GM19324 (cell line): Measurements from ENCODE around the gene PPP1R2.
"Not testable (repeated sequence)": the region's sequence is repeated elsewhere in the genome, so short reads cannot be mapped to it uniquely, and the experiment has no call there.

Experiments
- ATAC-seq: cut with Tn5 transposase; IDR thresholded peaks from one replicate; pipeline ENCODE4 v1.9.1; 2021; ENCODE audit warnings: mild to moderate bottlenecking, moderate library complexity; ENCODE audit not compliant: unreplicated experiment, low FRiP score

The PPP1R2 gene

GRCh38 chr3:195540511-195540910, 2.6 kb downstream of the PPP1R2 start:
- ATAC-seq = no peak

- ATAC-seq = no peak
Measured at GRCh38 chr3:195540027-195540426, 3.1 kb downstream of the PPP1R2 start.

GRCh38 chr3:195539479-195539878, 3.6 kb downstream of the PPP1R2 start:
- ATAC-seq = no peak

GRCh38 chr3:195537995-195538394, 5.1 kb downstream of the PPP1R2 start:
- peak; percentile 58 for ATAC-seq

GRCh38 chr3:195535293-195535692, 7.8 kb downstream of the PPP1R2 start:
- ATAC-seq = no peak

- ATAC-seq = no peak
Measured at GRCh38 chr3:195532834-195533233, 10.3 kb downstream of the PPP1R2 start.

GRCh38 chr3:195532345-195532744, 10.8 kb downstream of the PPP1R2 start:
- no peak for ATAC-seq

GRCh38 chr3:195531683-195532082, 11.4 kb downstream of the PPP1R2 start:
- no peak for ATAC-seq

GRCh38 chr3:195526492-195526891, 16.6 kb downstream of the PPP1R2 start:
- ATAC-seq = no peak

GRCh38 chr3:195524171-195524896, 18.8 kb downstream of the PPP1R2 start:
- no peak for ATAC-seq

GRCh38 chr3:195522254-195523023, 20.7 kb downstream of the PPP1R2 start:
- ATAC-seq = no peak

- ATAC-seq = no peak
Measured at GRCh38 chr3:195517030-195517429, 26.1 kb downstream of the PPP1R2 start.

- ATAC-seq = not testable (repeated sequence)
Measured at GRCh38 chr3:195514610-195515235, 28.4 kb downstream of the PPP1R2 start.

- ATAC-seq = no peak
Measured at GRCh38 chr3:195512798-195513345, 30.3 kb downstream of the PPP1R2 start.

- ATAC-seq = no peak
Measured at GRCh38 chr3:195511136-195511535, 32.0 kb downstream of the PPP1R2 start.

GRCh38 chr3:195508185-195508584, 34.9 kb downstream of the PPP1R2 start:
- no peak for ATAC-seq

GRCh38 chr3:195475614-195476013, 67.5 kb downstream of the PPP1R2 start:
- ATAC-seq = no peak

- ATAC-seq = not testable (repeated sequence)
Measured at GRCh38 chr3:195475116-195475515, 68.0 kb downstream of the PPP1R2 start.

- ATAC-seq = no peak
Measured at GRCh38 chr3:195468841-195469240, 74.3 kb downstream of the PPP1R2 start.

GRCh38 chr3:195468391-195468776, 74.7 kb downstream of the PPP1R2 start:
- ATAC-seq = no peak
